T-helper 1 cell treated with Interleukin-12 subunit alpha and Interleukin-12 subunit beta and Interleukin-4 antibody, amounts not matched to agents 30 μg/mL and 1 μg/mL, for 36 hours (primary cell): ENCODE data around the gene MRPS15.
A peak's percentile ranks its signal among the peaks of the same experiment; 100 is the strongest.

ENCODE experiments used
- H3K27ac Mint-ChIP-seq: one replicate; pipeline ENCODE4 v1.8.0; 2021; ENCODE audit warnings: mild to moderate bottlenecking, mixed read lengths
- H3K27me3 Mint-ChIP-seq: one replicate; pipeline ENCODE4 v1.8.0; 2021; ENCODE audit warnings: low read depth, mixed read lengths
- H3K36me3 Mint-ChIP-seq: one replicate; pipeline ENCODE4 v1.8.0; 2021; ENCODE audit warnings: low read depth, mixed read lengths
- H3K4me1 Mint-ChIP-seq: one replicate; pipeline ENCODE4 v1.8.0; 2021; ENCODE audit warnings: low read depth, mixed read lengths
- H3K4me3 Mint-ChIP-seq: one replicate; pipeline ENCODE4 v1.8.0; 2021; ENCODE audit warnings: mild to moderate bottlenecking, moderate library complexity, mixed read lengths
- H3K9me3 Mint-ChIP-seq: one replicate; pipeline ENCODE4 v1.8.0; 2021; ENCODE audit warnings: mixed read lengths

MRPS15 gene

GRCh38 chr1:36457691-36458090, 6.5 kb downstream of the MRPS15 start:
- Mint-ChIP-seq H3K36me3 (peaks cover 52% of the 10 kb centered on the region), H3K27ac (peak overlapping the region; percentile 91), H3K9me3 (no peaks in the 10 kb centered on the region), H3K27me3 (no peaks in the 10 kb centered on the region), H3K4me3 (peak overlapping the region; percentile 74), H3K4me1 (peaks cover 51% of the 10 kb centered on the region)

DNA sequence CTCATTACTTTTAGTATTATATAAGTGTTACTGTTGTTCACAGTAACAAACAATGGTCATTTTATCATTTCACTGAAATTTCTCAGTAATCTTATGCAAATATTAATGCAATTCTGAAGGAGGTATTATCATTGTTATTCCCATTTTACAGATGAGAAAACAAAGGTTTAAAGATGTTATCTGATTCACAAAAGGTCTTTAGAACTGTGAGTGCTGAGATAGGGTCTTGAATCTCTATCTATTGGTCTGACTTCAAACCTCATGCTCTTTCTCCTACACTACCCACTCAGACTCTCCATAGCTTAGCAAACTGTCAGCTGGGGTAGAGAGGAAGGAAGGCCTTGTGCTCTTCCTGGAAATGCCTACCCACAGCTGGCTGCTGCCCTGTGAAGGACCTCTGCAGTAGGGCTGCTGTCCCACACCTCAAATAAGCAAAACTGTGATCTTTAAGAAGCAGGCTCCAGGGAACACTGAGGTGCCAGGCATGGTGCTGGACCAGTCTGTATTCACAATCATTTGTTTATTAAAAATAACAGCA, 7.7 kb downstream of the MRPS15 start:
- H3K27ac Mint-ChIP-seq = peak overlapping the region; percentile 60

GRCh38 chr1:36455386-36455785, 8.8 kb downstream of the MRPS15 start:
- Mint-ChIP-seq H3K36me3 (peaks cover 38% of the 10 kb centered on the region), H3K27ac (peak overlapping the region; percentile 27), H3K4me1 (peaks cover 44% of the 10 kb centered on the region), H3K4me3 (no peak overlapping the region), H3K9me3 (no peaks in the 10 kb centered on the region), H3K27me3 (no peaks in the 10 kb centered on the region)

More for the DNA sequence above, 7.7 kb downstream of the MRPS15 start:
- no peaks in the 10 kb centered on the region for H3K27me3 Mint-ChIP-seq
- peaks cover 48% of the 10 kb centered on the region for H3K36me3 Mint-ChIP-seq
- H3K9me3 Mint-ChIP-seq = no peaks in the 10 kb centered on the region
- H3K4me3 Mint-ChIP-seq = peak overlapping the region; percentile 25
- peaks cover 49% of the 10 kb centered on the region for H3K4me1 Mint-ChIP-seq

- Mint-ChIP-seq H3K9me3 (no peaks in the 10 kb centered on the region), H3K4me3 (no peak overlapping the region)
These were observed 10.4 kb downstream of the MRPS15 start for GRCh38 chr1:36453600-36454388.

GRCh38 chr1:36453051-36453450, 11.1 kb downstream of the MRPS15 start:
- Mint-ChIP-seq H3K27me3 (no peaks in the 10 kb centered on the region), H3K27ac (no peak overlapping the region), H3K4me3 (no peak overlapping the region), H3K36me3 (peaks cover 27% of the 10 kb centered on the region), H3K9me3 (no peaks in the 10 kb centered on the region), H3K4me1 (peaks cover 34% of the 10 kb centered on the region)

More at GRCh38 chr1:36453600-36454388, 10.4 kb downstream of the MRPS15 start:
- Mint-ChIP-seq H3K27me3 (no peaks in the 10 kb centered on the region), H3K4me1 (peaks cover 39% of the 10 kb centered on the region), H3K36me3 (peaks cover 30% of the 10 kb centered on the region), H3K27ac (no peak overlapping the region)

- Mint-ChIP-seq H3K9me3 (no peaks in the 10 kb centered on the region), H3K4me3 (peak overlapping the region; percentile 88), H3K36me3 (peaks cover 17% of the 10 kb centered on the region), H3K4me1 (peaks cover 20% of the 10 kb centered on the region), H3K27me3 (no peaks in the 10 kb centered on the region), H3K27ac (peak overlapping the region; percentile 89)
These were observed 13.3 kb downstream of the MRPS15 start for GRCh38 chr1:36450919-36451305.

- Mint-ChIP-seq H3K4me3 (peak within 1 kb of the TSS; percentile 88), H3K9me3 (no peaks in the 10 kb centered on the region), H3K4me1 (peaks cover 20% of the 10 kb centered on the region), H3K27me3 (no peaks in the 10 kb centered on the region), H3K36me3 (peaks cover 16% of the 10 kb centered on the region), H3K27ac (peak within 1 kb of the TSS; percentile 89)
These were observed 13.8 kb downstream of the MRPS15 start, which contains the start of gene OSCP1 for GRCh38 chr1:36450270-36450918. TSS of gene OSCP1 (minus strand) at chr1:36450451. CDS start at chr1:36450369, 82 bp downstream.

DNA sequence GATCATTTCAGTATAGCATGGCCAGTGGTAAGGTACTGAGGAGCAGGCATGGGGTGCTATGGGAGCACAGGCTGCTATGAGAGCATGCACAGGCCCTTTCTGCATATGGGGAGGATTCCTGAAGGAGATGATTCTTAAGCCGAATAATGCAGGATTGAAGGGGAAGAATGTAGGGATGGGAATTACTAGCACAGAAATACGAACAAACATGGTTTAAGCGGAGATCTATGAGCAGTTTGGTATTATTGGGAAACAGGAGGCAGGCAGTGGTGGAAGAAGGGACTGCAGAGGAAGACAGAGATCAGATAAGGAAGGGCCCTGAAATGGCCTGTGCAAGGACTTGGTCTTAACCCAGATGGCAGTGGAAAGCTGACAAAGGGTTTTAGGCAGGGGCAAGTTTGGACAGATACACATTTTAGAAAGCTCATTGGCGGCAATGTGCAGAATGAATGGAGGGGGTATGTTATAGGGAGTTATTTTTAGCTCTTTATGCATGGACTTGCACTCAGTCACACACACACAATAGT, 15.6 kb downstream of the MRPS15 start:
- H3K36me3 Mint-ChIP-seq = peaks cover 2% of the 10 kb centered on the region
- peak overlapping the region; percentile 15 for H3K4me3 Mint-ChIP-seq
- no peak overlapping the region for H3K27ac Mint-ChIP-seq
- H3K9me3 Mint-ChIP-seq = no peaks in the 10 kb centered on the region
- H3K4me1 Mint-ChIP-seq = peaks cover 15% of the 10 kb centered on the region
- peaks cover 5% of the 10 kb centered on the region for H3K27me3 Mint-ChIP-seq

DNA sequence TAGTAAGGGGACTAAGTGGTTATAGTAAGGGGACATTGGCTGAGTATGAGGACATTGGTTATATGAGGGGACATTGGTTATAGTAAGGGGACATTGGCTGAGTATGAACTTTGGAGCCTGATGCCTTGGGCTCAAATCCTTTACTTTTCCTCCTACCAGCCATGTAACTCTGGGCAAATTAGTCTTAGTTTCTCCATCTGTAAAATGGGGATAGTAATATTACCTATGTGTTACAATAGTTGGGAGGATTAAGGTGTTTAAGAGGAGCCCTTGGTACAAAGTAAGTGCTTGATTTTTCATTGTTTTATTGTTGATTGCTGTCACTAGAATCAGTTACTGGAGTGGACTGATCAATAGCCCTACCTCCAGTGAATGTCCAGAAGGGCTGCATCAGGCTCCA, 16.7 kb downstream of the MRPS15 start:
- H3K27ac Mint-ChIP-seq = no peak overlapping the region
- peaks cover 5% of the 10 kb centered on the region for H3K27me3 Mint-ChIP-seq
- no peaks in the 10 kb centered on the region for H3K9me3 Mint-ChIP-seq
- H3K4me1 Mint-ChIP-seq = peaks cover 15% of the 10 kb centered on the region
- H3K36me3 Mint-ChIP-seq = peaks cover 2% of the 10 kb centered on the region
- H3K4me3 Mint-ChIP-seq = no peak overlapping the region

DNA sequence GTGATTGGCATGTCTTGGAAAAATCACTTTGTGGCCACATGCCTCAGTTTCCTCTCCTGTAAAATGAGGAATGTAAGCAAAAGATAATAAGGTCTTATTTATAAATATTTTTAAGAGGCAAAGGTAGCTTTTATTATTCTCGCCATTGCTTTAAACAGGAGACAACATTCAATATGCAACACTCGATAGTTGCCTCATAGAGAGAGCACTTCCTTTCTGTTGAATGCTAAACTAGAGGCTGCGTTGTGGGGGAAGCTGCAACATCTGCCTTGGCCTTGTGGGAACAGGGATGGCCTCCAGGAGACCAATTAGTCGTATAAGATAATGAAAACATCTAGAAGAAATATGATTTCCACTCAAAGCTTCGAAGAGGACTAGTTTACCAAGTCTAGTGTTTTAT, 17.4 kb downstream of the MRPS15 start:
- Mint-ChIP-seq H3K4me3 (no peak overlapping the region), H3K27me3 (peaks cover 5% of the 10 kb centered on the region), H3K4me1 (peaks cover 13% of the 10 kb centered on the region), H3K9me3 (no peaks in the 10 kb centered on the region), H3K27ac (no peak overlapping the region), H3K36me3 (no peaks in the 10 kb centered on the region)

- Mint-ChIP-seq H3K9me3 (no peaks in the 10 kb centered on the region), H3K4me1 (peaks cover 10% of the 10 kb centered on the region), H3K4me3 (no peak overlapping the region), H3K27ac (no peak overlapping the region), H3K27me3 (peaks cover 5% of the 10 kb centered on the region), H3K36me3 (no peaks in the 10 kb centered on the region)
These were observed 17.9 kb downstream of the MRPS15 start for GRCh38 chr1:36446271-36446670.

DNA sequence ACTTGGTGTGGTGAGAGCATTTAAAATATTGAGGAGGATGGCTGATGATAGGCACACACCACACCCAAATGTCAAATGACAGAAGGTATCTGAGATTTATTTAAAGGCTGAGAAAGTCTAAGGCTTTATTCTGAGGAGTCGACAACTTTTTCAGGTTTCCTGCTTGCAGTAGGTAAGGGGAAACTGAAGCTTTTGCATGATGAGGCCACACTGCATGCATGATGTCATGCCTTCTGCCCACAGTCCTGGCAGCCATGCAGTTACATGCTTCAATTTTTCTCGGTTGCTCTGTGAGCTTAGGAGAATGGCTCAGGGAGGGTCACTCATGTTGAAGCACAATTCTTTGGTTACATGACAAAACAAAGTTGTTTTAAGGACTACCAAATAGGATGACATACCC, 20.9 kb downstream of the MRPS15 start:
- Mint-ChIP-seq H3K27ac (no peak overlapping the region), H3K9me3 (no peaks in the 10 kb centered on the region), H3K4me3 (no peak overlapping the region), H3K4me1 (no peaks in the 10 kb centered on the region), H3K36me3 (no peaks in the 10 kb centered on the region), H3K27me3 (peaks cover 12% of the 10 kb centered on the region)

DNA sequence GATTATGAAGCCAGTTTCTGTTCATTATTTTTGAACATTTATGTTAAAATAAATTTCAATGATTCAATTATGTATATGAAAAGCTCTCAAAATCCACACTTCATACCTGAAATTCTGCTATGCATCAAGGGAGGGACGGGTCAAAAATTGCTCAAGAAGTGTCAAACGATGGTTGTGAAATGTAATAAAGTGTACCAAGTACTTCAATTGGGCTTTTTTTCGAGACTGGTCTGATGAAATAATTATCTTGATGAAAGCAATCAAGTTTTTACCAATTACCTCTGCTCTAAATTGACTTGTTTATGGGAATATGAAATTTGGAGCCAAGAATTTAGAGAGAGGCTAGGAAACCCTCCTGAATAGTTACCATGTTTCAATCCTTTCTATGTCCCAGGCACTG, 21.8 kb downstream of the MRPS15 start:
- H3K36me3 Mint-ChIP-seq = no peaks in the 10 kb centered on the region
- peaks cover 12% of the 10 kb centered on the region for H3K27me3 Mint-ChIP-seq
- no peak overlapping the region for H3K27ac Mint-ChIP-seq
- H3K9me3 Mint-ChIP-seq = no peaks in the 10 kb centered on the region
- no peak overlapping the region for H3K4me3 Mint-ChIP-seq
- no peaks in the 10 kb centered on the region for H3K4me1 Mint-ChIP-seq

DNA sequence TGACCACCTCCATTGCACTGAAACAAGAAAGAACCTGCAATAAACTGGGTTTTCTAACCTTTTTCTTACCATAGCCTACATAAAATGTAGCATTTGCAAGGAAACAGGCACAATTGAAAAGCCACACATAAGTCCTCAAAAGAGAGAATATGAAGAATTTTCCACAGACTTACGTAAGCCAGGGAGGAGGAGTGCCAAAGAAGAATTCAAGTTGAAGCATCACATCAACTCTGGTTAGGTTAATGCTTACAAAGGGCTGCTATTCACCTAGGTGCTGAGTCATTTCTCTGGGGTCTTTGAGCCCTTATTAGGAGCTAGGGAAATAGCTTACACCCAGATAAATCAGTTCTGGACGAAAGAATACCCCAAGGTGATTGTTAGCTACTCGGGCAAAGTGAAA, 23.5 kb downstream of the MRPS15 start:
- peaks cover 12% of the 10 kb centered on the region for H3K27me3 Mint-ChIP-seq
- no peak overlapping the region for H3K27ac Mint-ChIP-seq

DNA sequence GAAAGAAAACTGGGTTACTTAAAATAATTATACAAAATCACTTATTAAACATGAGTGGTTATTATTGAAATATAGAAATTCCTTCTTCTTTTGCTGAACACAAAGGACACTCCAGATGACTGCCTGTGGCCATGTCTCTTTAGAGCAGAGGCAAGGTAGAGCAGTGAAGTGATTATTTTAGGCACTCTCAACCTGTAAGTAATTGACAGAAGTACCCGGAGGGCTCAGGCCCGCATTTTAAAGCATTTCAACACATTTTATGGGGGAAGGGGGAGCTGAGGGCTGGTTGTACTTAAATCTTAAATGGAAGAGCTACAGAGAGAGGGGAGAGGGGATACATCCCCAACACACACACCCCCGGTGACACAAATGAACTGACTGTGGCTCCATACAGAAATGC, 24.1 kb downstream of the MRPS15 start:
- Mint-ChIP-seq H3K4me1 (no peaks in the 10 kb centered on the region), H3K36me3 (no peaks in the 10 kb centered on the region), H3K4me3 (no peak overlapping the region), H3K9me3 (no peaks in the 10 kb centered on the region), H3K27me3 (peaks cover 12% of the 10 kb centered on the region), H3K27ac (no peak overlapping the region)

More for the DNA sequence above, 23.5 kb downstream of the MRPS15 start:
- H3K36me3 Mint-ChIP-seq = no peaks in the 10 kb centered on the region
- no peak overlapping the region for H3K4me3 Mint-ChIP-seq
- no peaks in the 10 kb centered on the region for H3K4me1 Mint-ChIP-seq
- H3K9me3 Mint-ChIP-seq = no peaks in the 10 kb centered on the region
